Measurements from ENCODE around the gene OTOP3. TPM values are rescaled to one million over a fixed set of nuclear protein-coding genes. Genes with fewer than 3 reads are reported as not detected.
"Not testable (repeated sequence)": the region's sequence is repeated elsewhere in the genome, so short reads cannot be mapped to it uniquely, and the experiment has no call there.

Gene OTOP3
- total RNA-seq, 1 donor from 2014 or later = not detected

DNA sequence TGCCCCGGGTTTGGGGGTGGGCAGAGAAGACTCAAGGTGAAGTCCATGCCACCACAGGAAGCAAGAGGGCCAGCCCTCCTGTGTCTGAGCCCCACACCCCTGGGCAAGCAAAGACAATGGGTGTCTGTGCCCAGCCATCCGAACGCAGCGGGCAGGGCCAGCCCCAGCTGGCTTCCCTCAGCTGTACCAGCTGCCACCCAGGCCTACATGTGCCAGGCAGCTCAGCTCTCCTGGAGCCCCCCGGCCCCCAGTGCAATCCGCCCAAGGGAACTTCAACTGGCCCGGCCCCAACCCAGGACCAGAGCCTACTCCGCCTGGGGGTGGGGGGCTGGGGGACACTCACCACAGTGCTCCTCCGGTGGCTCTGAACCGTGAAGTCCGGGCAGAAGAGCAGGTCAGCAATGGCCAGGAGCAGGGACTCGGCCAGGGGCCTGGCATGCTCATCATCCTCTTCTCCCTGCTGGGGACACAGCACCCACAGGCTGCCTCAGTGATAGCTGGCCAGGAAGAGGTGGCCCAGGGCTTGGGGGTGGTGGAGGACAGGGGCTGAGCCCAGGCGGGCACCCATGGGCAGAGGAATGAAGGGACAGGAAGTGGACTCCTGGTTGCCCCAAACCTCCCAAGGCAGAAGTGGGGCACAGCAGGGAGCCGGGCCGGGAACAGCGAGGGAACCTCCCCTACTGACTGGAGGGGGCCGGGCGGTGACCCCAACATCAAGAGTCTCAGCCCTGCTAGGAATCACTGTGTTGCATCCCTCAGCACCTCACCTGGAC lies 27.1 kb downstream of the OTOP3 start:
- TF ChIP-seq, protein P1, sequence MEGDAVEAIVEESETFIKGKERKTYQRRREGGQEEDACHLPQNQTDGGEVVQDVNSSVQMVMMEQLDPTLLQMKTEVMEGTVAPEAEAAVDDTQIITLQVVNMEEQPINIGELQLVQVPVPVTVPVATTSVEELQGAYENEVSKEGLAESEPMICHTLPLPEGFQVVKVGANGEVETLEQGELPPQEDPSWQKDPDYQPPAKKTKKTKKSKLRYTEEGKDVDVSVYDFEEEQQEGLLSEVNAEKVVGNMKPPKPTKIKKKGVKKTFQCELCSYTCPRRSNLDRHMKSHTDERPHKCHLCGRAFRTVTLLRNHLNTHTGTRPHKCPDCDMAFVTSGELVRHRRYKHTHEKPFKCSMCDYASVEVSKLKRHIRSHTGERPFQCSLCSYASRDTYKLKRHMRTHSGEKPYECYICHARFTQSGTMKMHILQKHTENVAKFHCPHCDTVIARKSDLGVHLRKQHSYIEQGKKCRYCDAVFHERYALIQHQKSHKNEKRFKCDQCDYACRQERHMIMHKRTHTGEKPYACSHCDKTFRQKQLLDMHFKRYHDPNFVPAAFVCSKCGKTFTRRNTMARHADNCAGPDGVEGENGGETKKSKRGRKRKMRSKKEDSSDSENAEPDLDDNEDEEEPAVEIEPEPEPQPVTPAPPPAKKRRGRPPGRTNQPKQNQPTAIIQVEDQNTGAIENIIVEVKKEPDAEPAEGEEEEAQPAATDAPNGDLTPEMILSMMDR (IDR thresholded peaks at IDR 0.05) = no peak
- DNase-seq (ENCODE audit: low spot score in 2 of 2) = no peak
- Histone ChIP-seq H3K4me1 (no peaks in the 10 kb centered on the region), H3K9me3 (no peaks in the 10 kb centered on the region), H3K36me3 (no peaks in the 10 kb centered on the region), H3K27me3 (no peaks in the 10 kb centered on the region), H3K4me3 (no peak overlapping the region), H3K27ac (no peak overlapping the region)
- intact Hi-C loops (cut with DNase I) = loop anchor here (5.0 kb wide), 1 partner anchor 144 kb away; the partner anchor contains the start of gene ARMC7

DNA sequence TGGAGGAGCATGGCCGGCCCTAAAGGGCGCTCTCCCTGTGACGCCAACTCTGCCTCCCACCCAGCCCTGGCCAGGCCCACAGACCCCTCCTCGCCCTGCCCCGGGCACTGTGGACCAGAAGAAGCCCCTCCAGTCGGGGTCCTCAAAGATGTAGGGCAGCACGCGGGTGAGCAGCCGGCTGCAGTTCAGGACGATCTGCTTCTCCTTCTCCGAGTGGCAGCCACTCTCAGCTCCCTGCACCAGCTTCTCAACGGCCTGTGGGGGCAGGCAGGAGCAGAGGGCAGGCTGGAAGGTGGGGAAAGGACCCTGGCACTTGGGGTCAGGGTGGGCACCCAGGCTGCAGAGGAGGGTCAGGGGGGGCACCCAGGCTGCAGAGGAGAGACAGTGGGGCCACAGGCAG lies 28.0 kb downstream of the OTOP3 start:
- DNase-seq (ENCODE audit: low spot score in 2 of 2) = no peak

DNA sequence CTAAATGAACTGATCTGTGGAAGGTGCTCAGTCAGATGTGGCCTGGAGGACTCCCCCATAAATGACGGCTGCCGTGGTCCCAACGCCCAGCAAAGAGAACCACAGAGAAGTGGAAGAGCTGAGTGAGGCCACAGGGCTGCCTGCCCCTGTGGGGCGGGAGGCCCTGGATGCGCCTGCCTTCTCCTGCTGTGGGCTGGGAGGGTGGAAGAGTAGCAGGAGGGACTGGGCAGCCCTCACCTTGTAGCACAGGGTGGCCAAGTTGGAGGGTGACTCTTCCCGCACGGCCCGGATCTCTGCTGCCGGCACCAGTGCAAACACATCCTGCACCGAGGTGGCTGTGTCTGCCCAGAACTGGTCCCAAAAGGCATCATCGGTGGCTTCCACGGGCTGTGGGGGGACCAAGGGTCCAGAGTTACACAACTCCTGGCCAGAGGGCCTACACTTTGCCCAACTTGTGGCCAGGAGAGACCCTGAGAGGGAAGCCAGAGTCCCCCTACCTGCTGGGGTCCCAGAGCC lies 28.6 kb downstream of the OTOP3 start:
- no peaks in the 10 kb centered on the region for H3K9me3 ChIP-seq
- no peak for DNase-seq (ENCODE audit: low spot score in 2 of 2)
- intact Hi-C loops (cut with DNase I) = loop anchor here (5.0 kb wide), 1 partner anchor 143 kb away; the partner anchor contains the start of gene ARMC7
- H3K4me1 ChIP-seq = no peaks in the 10 kb centered on the region
- H3K27ac ChIP-seq = no peak overlapping the region
- no peaks in the 10 kb centered on the region for H3K36me3 ChIP-seq
- no peaks in the 10 kb centered on the region for H3K27me3 ChIP-seq
- TF ChIP-seq, protein P1 (IDR thresholded peaks at IDR 0.05) = no peak
- H3K4me3 ChIP-seq = no peak overlapping the region

More for the DNA sequence above, 28.0 kb downstream of the OTOP3 start:
- Histone ChIP-seq H3K4me3 (no peak overlapping the region), H3K27me3 (no peaks in the 10 kb centered on the region), H3K4me1 (no peaks in the 10 kb centered on the region), H3K27ac (no peak overlapping the region), H3K9me3 (no peaks in the 10 kb centered on the region), H3K36me3 (no peaks in the 10 kb centered on the region)
- TF ChIP-seq, protein P1 (IDR thresholded peaks at IDR 0.05) = no peak
- intact Hi-C loops (cut with DNase I) = loop anchor here (5.0 kb wide), 1 partner anchor 144 kb away; the partner anchor contains the start of gene ARMC7

DNA sequence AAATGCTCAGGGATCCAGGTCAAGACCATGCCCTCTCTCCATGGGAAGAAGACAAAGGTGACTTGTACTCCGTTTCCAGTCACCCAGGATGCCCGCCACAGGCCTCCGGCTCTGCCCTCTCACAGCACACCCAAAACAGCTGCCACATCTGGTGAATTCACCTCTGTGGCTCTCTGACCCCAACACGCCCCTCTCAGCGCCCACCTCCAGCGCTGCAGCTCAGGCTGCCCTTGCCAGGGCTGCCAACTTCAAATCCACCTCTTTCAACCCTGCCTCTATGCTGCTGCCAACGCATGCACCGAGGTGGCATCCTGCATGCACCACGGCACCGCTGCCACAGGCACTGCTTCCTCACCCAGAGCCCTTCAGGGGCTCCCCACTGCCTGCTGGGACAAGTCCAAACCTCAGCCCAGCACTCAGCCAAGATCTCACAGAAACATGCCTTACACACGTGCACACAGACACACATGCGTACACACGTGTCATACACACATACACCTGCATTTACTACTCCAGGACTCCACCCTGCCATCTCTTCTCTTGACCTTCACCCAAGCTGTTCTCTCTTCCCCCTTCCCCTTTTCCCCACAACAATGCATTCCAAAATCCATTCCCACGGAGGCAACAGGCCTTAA lies 29.4 kb downstream of the OTOP3 start:
- TF ChIP-seq, protein P1 (IDR thresholded peaks at IDR 0.05) = no peak
- Histone ChIP-seq H3K27me3 (no peaks in the 10 kb centered on the region), H3K36me3 (no peaks in the 10 kb centered on the region), H3K9me3 (no peaks in the 10 kb centered on the region), H3K4me3 (no peak overlapping the region), H3K4me1 (no peaks in the 10 kb centered on the region), H3K27ac (no peak overlapping the region)
- intact Hi-C loops (cut with DNase I) = loop anchor here (5.0 kb wide), 1 partner anchor 142 kb away; the partner anchor contains the start of gene ARMC7
- DNase-seq (ENCODE audit: low spot score in 2 of 2) = no peak

DNA sequence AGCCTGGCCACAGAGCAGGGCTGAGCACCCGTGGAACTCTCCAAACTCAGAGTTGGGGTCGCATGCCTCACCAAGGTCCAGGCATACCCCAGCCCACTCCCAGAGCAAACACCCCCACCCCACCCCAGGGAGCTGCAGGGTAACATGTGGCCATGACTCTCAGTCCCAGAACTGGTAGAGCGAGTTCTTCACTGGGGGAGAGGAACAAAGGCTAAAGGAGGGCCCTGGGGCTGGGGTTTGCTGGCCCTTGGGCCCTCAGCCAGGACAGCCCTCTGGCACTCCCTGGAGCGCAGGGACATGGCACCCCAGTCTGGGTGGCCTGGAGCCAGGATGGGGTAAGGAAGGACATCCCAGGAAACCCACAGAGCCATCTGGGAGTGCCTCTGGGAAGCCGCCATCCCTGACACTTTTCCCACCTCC lies 32.7 kb downstream of the OTOP3 start:
- intact Hi-C loops (cut with DNase I) = no loop called here

DNA sequence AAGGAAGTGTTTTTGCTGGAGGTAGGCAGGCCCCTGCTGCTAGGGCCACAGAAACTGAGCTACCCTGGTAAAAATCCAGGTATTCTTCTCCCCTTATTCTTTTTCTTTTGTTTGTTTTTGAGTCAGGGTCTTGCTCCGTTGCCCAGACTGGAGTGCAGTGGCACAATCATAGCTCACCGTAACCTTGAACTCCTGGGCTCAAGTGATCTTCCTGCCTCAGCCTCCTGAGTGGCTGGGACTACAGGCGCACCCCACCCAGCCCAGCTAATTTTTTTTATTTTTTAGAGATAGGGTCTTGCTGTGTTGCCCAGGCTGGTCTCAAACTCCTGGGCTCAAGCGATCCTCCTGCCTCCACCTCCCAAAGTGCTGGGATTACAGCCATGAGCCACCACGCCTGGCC lies 33.8 kb downstream of the OTOP3 start:
- H3K27ac ChIP-seq; intact Hi-C loops (cut with DNase I); H3K4me1 ChIP-seq; DNase-seq (ENCODE audit: low spot score in 2 of 2); H3K9me3 ChIP-seq; H3K36me3 ChIP-seq; H3K27me3 ChIP-seq; H3K4me3 ChIP-seq: not testable (repeated sequence)

More for the DNA sequence above, 32.7 kb downstream of the OTOP3 start:
- H3K27ac ChIP-seq = no peak overlapping the region
- no peak for DNase-seq (ENCODE audit: low spot score in 2 of 2)
- no peaks in the 10 kb centered on the region for H3K27me3 ChIP-seq
- no peaks in the 10 kb centered on the region for H3K9me3 ChIP-seq
- TF ChIP-seq, protein P1 (IDR thresholded peaks at IDR 0.05) = no peak
- no peak overlapping the region for H3K4me3 ChIP-seq
- peaks cover 4 to 10% of the 10 kb centered on the region in 2 donors for H3K4me1 ChIP-seq
- no peaks in the 10 kb centered on the region for H3K36me3 ChIP-seq
